Activated naive CD4-positive, alpha-beta T cell treated with anti-CD3 and anti-CD28 coated beads for 36 hours (primary cell): ENCODE data around the gene MEA1. TPM values are rescaled to one million over a fixed set of nuclear protein-coding genes. Genes with fewer than 3 reads are reported as not detected.
"Not testable (repeated sequence)": the region's sequence is repeated elsewhere in the genome, so short reads cannot be mapped to it uniquely, and the experiment has no call there.

Experiments used
- CTCF ChIA-PET: fragments of 350-600 bp; sonication (Branson Sonifier 250); formaldehyde crosslinking; loops from one replicate; lab custom pipeline; 2021; ENCODE audit warnings: antibody characterized with exemption; lab: Charles Lee
- DNase-seq: peaks from one replicate; pipeline ENCODE4 v3.0.0-alpha.2; 2020
- H3K27ac Mint-ChIP-seq: one replicate; pipeline ENCODE4 v1.8.0; 2021; ENCODE audit warnings: mild to moderate bottlenecking, mixed read lengths
- H3K27me3 Mint-ChIP-seq: one replicate; pipeline ENCODE4 v1.8.0; 2021; ENCODE audit warnings: low read depth, mixed read lengths
- H3K36me3 Mint-ChIP-seq: one replicate; pipeline ENCODE4 v1.8.0; 2021; ENCODE audit warnings: low read depth, mixed read lengths
- H3K4me1 Mint-ChIP-seq: one replicate; pipeline ENCODE4 v1.8.0; 2021; ENCODE audit warnings: low read depth, mixed read lengths
- H3K4me3 Mint-ChIP-seq: one replicate; pipeline ENCODE4 v1.8.0; 2021; ENCODE audit warnings: mild to moderate bottlenecking, moderate library complexity, mixed read lengths
- H3K9me3 Mint-ChIP-seq: one replicate; pipeline ENCODE4 v1.8.0; 2021; ENCODE audit warnings: mixed read lengths
- intact Hi-C: fragments of 100-400 bp; cut with micrococcal nuclease; formaldehyde crosslinking; loops from one replicate; pipeline ENCODE4 v1.15.1; 2023
- total RNA-seq, 2 experiments: library from RNA; stranded (reverse); gene quantifications; one replicate each; pipeline ENCODE4 v1.2.3, GENCODE V29; 2021

Gene MEA1
- total RNA-seq, 2 experiments from 2014 or later: 80.6 to 85.1 TPM

DNA sequence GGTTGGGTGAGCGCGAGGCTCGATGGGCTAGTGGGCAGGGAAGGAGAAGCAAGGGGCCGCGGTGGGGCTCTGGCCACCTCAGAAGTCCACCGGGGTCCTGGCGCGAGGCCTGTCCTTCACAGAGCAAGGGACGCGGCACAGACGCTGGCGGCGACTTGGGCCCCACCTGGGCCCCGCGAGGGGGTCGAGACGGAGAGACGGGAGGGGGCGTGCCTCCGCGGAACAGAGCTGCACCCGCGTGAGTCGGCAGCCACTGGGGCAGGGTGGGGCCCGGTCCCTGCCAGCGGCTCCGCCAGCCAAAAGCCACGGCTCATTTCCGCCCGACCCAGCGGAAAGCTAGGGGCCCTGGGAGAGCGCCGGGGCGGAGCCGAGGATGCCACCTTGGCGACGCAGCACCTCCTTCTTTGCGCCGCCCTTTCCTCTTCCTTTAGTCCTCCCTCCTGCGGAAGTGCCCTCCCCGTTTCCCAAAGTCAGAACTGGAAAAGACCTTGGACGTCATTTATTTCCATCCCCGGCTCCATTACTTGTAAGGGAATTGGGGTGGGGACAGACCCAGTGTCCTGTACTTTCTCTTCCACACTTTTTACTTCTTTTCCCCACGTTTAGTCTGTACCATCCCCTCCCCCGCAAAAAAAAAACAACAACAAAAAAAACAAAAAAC, 39.9 kb upstream of the MEA1 start, which contains the start of gene CUL7:
Gene CUL7 (minus strand): TSS at position 307 of the 661 bp plus-strand sequence. CDS start 1,063 bp downstream, outside the sequence.
- CTCF ChIA-PET: interaction anchor here (0.7 to 2.9 kb wide), 5 partner anchors 10 to 125 kb away, joined by 3 to 17 read pairs (median 3); partner anchors contain the start of genes CNPY3, KLHDC3 and MEA1
- Mint-ChIP-seq H3K9me3 (no peaks in the 10 kb centered on the region), H3K4me3 (peak within 1 kb of the TSS; percentile 99), H3K4me1 (peaks cover 39% of the 10 kb centered on the region), H3K36me3 (peaks cover 33% of the 10 kb centered on the region), H3K27ac (peak within 1 kb of the TSS; percentile 90), H3K27me3 (no peaks in the 10 kb centered on the region)
- intact Hi-C loops: loop anchor here (1.0 kb wide), 5 partner anchors 39 to 152 kb away; partner anchors contain the start of genes KLHDC3, PEX6 and SRF
- peak; percentile 96 for DNase-seq

DNA sequence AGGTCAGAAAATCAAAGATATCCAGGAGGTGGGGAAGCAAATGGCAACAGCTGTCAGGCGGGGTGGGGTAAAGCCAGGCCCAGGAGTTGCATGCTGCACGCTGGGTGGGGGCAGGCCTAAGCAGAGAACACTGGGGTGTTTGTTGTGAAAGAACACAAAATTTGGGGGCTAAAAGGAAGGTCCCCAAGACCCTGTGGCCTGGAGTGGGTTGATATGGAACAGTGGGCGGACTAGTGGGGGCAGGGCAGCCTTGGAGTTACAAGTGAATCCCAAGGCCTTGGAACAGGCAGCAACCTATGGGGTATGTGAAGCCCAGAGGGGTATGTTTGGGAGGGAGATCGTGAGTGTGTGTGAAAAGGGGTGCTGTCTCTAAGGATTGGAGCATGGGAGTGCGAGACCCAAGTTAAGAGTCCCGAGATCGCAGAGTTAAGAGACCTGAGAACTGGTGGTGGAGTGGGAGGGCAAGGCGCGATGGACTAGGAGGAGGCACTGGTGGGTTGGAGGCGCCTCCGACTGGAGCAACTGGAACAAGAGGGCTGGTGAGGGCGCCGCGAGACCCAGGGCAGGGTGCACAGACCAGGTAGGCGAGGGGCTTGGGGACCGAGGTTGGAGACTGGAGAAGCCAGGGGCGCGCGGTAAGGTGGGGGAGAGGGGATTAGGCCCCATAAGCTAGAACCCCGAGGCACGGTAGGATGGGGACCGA, 39.2 kb upstream of the MEA1 start:
- CTCF ChIA-PET: interaction anchor here (1.5 to 2.9 kb wide), 2 partner anchors 39 to 91 kb away, joined by 3 to 17 read pairs; partner anchors contain the start of genes KLHDC3 and MEA1
- Mint-ChIP-seq H3K9me3 (no peaks in the 10 kb centered on the region), H3K4me3 (peak overlapping the region; percentile 99), H3K36me3 (peaks cover 33% of the 10 kb centered on the region), H3K4me1 (peaks cover 32% of the 10 kb centered on the region), H3K27ac (peak overlapping the region; percentile 90), H3K27me3 (no peaks in the 10 kb centered on the region)
- peak; percentile 32 for DNase-seq
- intact Hi-C loops: loop anchor here (1.0 kb wide), 5 partner anchors 39 to 152 kb away; partner anchors contain the start of genes KLHDC3, PEX6 and SRF

DNA sequence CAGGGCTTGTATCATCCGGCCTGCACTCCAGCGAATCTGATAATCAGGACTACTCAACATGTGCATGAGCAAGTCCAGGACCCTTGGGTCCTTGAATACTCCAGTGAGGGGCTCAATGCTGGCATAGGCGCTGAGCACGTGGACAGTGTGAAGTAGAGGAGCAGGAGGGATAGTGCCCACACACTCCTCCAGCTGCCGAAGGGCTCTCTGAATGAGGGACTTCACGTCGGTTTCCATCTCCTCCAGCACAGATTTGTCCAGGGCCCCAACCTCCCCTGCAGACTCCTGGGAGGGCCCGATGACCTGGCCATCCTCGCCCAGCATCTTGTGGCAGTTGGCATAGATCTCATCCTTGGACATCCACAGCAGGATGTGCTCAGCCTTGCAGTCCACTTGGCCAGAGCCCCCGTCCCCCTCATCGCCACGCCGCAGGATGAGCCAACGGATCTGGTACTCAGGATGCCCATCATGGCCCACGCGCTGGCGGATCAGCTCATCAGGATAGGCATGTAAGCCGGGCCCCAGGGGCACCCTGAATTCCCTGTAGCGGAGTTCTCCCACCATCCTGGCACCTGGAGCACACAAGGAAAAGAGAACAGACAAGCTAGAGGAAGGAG, 38.6 kb upstream of the MEA1 start:
- H3K36me3 Mint-ChIP-seq: peaks cover 30% of the 10 kb centered on the region
- CTCF ChIA-PET: no interaction called here
- H3K9me3 Mint-ChIP-seq: no peaks in the 10 kb centered on the region

DNA sequence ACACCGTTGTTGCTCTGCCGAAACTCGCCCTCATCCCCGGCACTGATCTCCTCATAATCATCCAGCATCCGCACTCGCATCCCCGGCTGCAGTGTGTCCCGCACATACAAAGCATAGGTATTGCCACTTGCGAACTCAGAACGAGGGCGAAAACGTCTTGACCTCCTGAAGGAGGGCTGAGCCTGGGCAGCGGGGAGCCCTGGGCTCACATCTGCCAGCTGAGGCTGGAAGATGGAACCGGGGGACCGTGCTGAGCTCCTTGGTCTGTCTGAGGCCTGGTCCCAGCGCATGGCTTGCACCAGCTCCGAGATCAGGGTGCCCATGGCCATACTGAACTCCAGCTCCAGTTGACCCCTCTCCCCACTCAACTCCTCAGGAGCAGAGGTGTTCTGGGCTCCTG, 37.2 kb upstream of the MEA1 start:
- Mint-ChIP-seq H3K9me3 (no peaks in the 10 kb centered on the region), H3K27me3 (no peaks in the 10 kb centered on the region), H3K27ac (peak overlapping the region; percentile 37), H3K36me3 (peaks cover 25% of the 10 kb centered on the region), H3K4me3 (no peak overlapping the region), H3K4me1 (peaks cover 26% of the 10 kb centered on the region)
- CTCF ChIA-PET: no interaction called here
- intact Hi-C loops: no loop called here
- DNase-seq: no peak

More for the DNA sequence above, 38.6 kb upstream of the MEA1 start:
- intact Hi-C loops: no loop called here
- peak overlapping the region; percentile 90 for H3K27ac Mint-ChIP-seq
- no peaks in the 10 kb centered on the region for H3K27me3 Mint-ChIP-seq
- peak overlapping the region; percentile 99 for H3K4me3 Mint-ChIP-seq
- DNase-seq: no peak
- peaks cover 26% of the 10 kb centered on the region for H3K4me1 Mint-ChIP-seq

DNA sequence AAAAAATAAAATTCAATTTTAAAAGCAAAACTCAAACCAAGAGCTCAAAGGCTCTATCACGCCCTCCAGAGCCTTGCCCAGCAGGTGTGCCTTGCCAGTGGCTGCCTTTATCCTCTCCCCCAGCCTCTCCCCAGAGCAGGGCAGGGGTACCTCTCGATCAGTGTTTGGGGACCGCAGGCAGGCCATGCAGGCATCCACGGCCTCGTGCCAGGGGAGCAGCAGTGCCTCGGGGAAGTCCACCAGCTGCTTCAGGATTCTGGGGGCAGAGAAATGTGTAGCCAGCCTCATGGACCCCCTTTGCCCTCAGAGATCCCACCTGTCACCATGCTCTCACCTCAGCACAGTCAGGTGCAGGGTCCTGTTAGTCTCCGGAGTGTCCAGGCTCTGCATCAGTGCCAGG, 34.3 kb upstream of the MEA1 start:
- Mint-ChIP-seq H3K9me3 (no peaks in the 10 kb centered on the region), H3K27ac (no peak overlapping the region), H3K36me3 (peaks cover 30% of the 10 kb centered on the region), H3K4me1 (peaks cover 21% of the 10 kb centered on the region), H3K27me3 (no peaks in the 10 kb centered on the region), H3K4me3 (no peak overlapping the region)
- intact Hi-C loops: no loop called here
- CTCF ChIA-PET: interaction anchor here (0.7 kb wide), 1 partner anchor 365 kb away, joined by 3 read pairs; no protein-coding TSS in a partner anchor
- DNase-seq: no peak

DNA sequence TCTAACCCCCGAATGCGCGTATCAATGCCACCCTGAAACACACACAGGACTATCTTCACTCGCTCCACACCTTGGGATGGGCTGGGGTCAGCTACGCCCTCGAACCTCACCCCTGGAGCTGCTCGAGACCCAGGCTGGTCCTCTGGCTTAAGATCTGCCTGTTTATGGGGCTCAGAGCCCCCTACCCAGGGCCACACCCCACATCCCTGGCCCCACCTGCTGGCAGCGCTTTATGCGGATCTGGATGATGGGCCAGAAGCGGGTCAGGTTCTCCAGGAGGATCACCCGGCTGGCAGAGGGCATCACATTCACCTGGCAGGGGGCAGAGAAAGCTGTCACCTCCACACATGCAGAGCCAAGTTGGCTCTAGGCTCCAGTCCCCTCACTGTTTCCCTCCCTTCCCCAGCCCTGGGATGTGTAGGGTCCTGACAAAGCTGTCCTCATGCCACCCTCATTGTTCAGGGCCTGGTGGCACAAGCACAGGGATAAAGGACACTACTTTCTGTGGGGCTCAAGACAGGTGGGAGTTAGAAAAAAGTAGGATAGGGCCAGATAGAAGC, 31.7 kb upstream of the MEA1 start:
- no peak overlapping the region for H3K27ac Mint-ChIP-seq
- no peak for DNase-seq
- no peak overlapping the region for H3K4me3 Mint-ChIP-seq
- CTCF ChIA-PET: no interaction called here
- no peaks in the 10 kb centered on the region for H3K27me3 Mint-ChIP-seq
- H3K36me3 Mint-ChIP-seq: peaks cover 37% of the 10 kb centered on the region
- peaks cover under 1% of the 10 kb centered on the region for H3K4me1 Mint-ChIP-seq
- intact Hi-C loops: no loop called here
- no peaks in the 10 kb centered on the region for H3K9me3 Mint-ChIP-seq

DNA sequence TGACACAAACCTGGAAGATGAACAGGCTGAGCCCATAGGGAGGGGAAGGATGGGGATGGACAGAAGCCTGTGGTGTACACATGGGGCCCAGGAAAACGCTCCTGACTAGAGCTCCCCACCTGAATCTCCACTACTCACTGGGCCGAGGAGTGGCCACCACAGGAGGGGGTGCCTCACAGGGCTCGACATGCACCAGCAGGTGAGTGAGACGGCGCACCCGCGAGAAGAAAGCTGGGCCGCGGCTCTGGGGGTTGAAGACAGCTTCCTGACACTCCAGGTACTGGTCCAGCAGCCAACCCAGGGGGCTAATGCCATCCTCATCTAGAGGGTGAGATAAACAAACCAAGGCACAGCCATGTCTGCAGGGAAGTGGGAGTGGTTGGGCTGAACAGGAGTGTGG, 29.6 kb upstream of the MEA1 start:
- DNase-seq: no peak
- H3K27ac Mint-ChIP-seq: no peak overlapping the region
- H3K4me3 Mint-ChIP-seq: no peak overlapping the region
- intact Hi-C loops: no loop called here
- no peaks in the 10 kb centered on the region for H3K4me1 Mint-ChIP-seq
- CTCF ChIA-PET: interaction anchor here (0.6 kb wide), 1 partner anchor 451 kb away, joined by 3 read pairs; no protein-coding TSS in a partner anchor
- no peaks in the 10 kb centered on the region for H3K9me3 Mint-ChIP-seq
- H3K27me3 Mint-ChIP-seq: no peaks in the 10 kb centered on the region
- peaks cover 32% of the 10 kb centered on the region for H3K36me3 Mint-ChIP-seq

DNA sequence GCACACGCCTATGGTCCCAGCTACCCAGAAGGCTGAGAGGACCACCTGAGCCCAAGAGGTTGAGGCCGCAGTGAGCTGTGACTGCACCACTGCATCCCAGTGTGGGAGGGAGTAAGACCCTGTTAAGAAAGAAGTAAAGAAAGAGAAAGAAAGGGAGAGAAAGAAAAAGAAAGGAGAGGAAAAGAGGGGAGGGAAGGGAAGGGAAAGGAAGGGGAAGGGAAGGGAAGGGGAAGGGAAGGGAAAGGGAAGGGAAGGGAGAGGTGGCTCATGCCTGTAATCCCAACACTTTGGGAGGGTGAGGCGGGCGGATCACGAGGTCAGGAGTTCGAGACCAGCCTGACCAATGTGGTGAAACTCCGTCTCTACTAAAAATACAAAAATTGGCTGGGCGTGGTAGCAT, 27.7 kb upstream of the MEA1 start:
- H3K4me1 Mint-ChIP-seq, intact Hi-C loops, H3K27ac Mint-ChIP-seq, H3K4me3 Mint-ChIP-seq, CTCF ChIA-PET, DNase-seq, H3K27me3 Mint-ChIP-seq, H3K9me3 Mint-ChIP-seq: not testable (repeated sequence)
- H3K36me3 Mint-ChIP-seq: peaks cover 34% of the 10 kb centered on the region

DNA sequence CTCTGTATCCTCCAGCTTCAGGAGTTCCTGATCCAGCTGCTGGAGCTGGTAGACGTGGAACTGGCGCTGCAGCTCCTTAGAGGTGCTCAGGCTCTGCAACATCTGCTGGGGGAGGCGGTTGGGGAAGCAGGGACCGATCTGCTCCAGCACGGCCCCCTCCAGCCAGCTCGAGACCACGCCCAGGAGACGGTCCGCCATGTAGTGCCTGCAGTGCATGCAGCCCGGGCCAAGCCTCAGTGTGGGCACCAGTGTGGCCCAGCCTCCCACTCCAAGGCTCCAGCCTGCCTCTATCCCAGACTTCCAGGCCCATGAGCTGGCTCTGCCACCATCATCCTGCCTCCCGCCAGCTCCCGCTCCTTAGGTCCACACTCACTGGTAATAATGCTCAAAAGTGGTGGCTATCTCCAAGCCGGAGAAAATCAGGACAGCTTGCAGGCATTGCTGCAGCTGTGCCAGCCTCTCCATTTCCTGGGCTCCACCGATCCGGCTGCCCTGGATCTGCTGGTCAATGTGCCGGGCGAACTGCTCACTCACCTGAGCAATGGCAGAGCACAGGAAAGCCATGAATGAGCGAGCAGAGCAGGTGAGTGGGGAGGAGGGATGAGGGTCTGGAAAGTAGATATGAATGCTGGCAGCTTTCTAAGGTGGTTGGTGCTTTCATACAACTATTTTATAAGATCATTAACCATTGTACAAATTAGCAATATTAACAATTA, 27.0 kb upstream of the MEA1 start:
- DNase-seq: no peak
- Mint-ChIP-seq H3K27me3 (no peaks in the 10 kb centered on the region), H3K36me3 (peaks cover 35% of the 10 kb centered on the region), H3K4me1 (no peaks in the 10 kb centered on the region), H3K4me3 (no peak overlapping the region), H3K9me3 (no peaks in the 10 kb centered on the region), H3K27ac (no peak overlapping the region)
- intact Hi-C loops: no loop called here
- CTCF ChIA-PET: no interaction called here

DNA sequence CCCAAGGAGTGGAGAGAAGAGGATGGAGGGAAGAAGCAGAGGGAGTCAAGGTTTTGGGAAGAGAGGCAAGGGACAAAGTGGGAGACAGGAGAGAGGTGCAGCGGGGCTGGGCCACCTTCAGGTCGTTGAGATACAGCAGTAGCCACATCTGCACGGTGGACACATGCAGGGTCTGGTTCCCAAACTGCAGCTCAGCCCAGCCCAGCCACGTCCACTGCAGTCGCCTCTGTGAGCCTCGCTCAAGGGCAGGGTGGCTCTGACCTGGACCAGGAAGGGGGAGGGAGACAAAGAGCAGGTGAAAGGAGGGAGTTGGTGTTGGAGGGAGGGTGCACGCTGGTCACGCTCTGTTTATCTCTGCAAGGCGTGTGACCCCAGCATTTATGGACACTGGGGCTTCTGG, 25.0 kb upstream of the MEA1 start:
- Mint-ChIP-seq H3K4me1 (no peaks in the 10 kb centered on the region), H3K36me3 (peaks cover 31% of the 10 kb centered on the region), H3K4me3 (no peak overlapping the region), H3K27me3 (no peaks in the 10 kb centered on the region), H3K27ac (no peak overlapping the region), H3K9me3 (no peaks in the 10 kb centered on the region)
- intact Hi-C loops: no loop called here
- DNase-seq: no peak
- CTCF ChIA-PET: no interaction called here

DNA sequence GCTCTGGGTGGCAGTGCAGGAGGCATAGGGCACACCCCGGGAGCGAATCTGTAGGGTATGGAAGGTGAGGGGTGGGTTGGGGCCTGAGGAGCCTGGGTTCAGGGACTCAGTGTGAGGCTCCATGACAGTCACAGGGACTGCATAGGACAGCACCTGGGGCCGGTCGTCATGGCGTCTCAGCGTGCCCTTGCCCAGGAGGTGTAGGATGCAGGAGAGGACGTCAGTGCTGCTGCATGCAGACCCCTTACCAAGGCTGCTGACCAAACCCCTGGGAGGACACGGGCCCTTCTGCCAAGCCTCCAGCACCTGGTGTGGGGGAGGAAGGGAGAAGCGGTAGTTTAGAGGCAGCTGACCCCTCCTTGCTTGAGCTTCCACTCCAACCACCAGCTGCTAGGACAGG, 24.0 kb upstream of the MEA1 start:
- H3K36me3 Mint-ChIP-seq: peaks cover 29% of the 10 kb centered on the region
- H3K9me3 Mint-ChIP-seq: no peaks in the 10 kb centered on the region
- H3K4me1 Mint-ChIP-seq: peaks cover 5% of the 10 kb centered on the region
- H3K27me3 Mint-ChIP-seq: no peaks in the 10 kb centered on the region
- H3K4me3 Mint-ChIP-seq: no peak overlapping the region
- CTCF ChIA-PET: no interaction called here
- no peak for DNase-seq
- intact Hi-C loops: no loop called here
- H3K27ac Mint-ChIP-seq: no peak overlapping the region
